ENCODE results near the gene OR10A2. TPM values are rescaled to one million over a fixed set of nuclear protein-coding genes. Genes with fewer than 3 reads are reported as not detected.

Gene OR10A2
- total RNA-seq, 1 donor from 2014 or later, result not detected

DNA sequence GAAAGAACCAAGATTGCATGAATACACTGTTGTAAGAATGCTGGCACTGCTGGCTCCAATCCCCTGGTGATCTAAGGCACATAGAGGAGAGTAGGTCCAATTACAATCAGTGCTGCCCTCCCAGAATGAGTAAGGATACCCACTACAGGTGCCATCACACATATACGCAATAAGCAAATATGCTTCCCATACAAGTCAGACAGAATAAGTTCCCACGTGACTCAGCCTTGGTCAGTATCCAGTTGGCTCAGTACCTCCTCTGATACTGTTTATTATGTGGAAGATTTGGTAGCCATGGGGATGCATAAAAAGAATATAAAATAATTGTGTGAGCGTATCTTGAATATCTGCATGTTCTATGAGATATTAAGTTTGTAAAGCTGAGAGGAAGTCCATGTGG is 49.1 kb downstream of the OR10A2 start:
- Mint-ChIP-seq H3K4me3 (ENCODE audit: low read depth) (no peak overlapping the region), H3K9me3 (ENCODE audit: low read depth) (no peaks in the 10 kb centered on the region), H3K27ac (no peak overlapping the region), H3K27me3 (no peaks in the 10 kb centered on the region), H3K4me1 (ENCODE audit: low read depth) (no peaks in the 10 kb centered on the region), H3K36me3 (ENCODE audit: insufficient read depth) (no peaks in the 10 kb centered on the region)
- TF ChIP-seq, protein P1, sequence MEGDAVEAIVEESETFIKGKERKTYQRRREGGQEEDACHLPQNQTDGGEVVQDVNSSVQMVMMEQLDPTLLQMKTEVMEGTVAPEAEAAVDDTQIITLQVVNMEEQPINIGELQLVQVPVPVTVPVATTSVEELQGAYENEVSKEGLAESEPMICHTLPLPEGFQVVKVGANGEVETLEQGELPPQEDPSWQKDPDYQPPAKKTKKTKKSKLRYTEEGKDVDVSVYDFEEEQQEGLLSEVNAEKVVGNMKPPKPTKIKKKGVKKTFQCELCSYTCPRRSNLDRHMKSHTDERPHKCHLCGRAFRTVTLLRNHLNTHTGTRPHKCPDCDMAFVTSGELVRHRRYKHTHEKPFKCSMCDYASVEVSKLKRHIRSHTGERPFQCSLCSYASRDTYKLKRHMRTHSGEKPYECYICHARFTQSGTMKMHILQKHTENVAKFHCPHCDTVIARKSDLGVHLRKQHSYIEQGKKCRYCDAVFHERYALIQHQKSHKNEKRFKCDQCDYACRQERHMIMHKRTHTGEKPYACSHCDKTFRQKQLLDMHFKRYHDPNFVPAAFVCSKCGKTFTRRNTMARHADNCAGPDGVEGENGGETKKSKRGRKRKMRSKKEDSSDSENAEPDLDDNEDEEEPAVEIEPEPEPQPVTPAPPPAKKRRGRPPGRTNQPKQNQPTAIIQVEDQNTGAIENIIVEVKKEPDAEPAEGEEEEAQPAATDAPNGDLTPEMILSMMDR (IDR thresholded peaks at IDR 0.05; ENCODE audit: unreplicated experiment), result no peak
- no peak for DNase-seq (ENCODE audit: low spot score, unreplicated experiment)

DNA sequence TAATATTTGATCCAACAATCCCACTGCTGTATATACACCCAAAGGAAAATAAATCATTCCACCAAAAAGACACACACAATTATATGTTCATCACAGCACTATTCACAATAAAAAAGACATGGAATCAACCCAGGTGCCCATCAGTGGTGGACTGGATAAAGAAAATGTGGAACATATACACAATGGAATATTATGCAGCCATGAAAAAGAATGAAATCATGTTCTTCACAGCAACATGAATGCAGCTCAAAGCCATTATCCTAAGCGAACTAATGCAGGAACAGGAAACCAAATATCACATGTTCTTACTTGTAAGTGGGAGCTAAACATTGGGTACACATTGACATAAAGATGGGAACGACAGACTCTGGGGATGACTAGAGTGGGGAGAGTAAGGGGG is 56.8 kb downstream of the OR10A2 start:
- no peaks in the 10 kb centered on the region for H3K4me1 Mint-ChIP-seq (ENCODE audit: low read depth)
- DNase-seq (ENCODE audit: low spot score, unreplicated experiment), result no peak
- H3K36me3 Mint-ChIP-seq (ENCODE audit: insufficient read depth), result no peaks in the 10 kb centered on the region
- no peak overlapping the region for H3K4me3 Mint-ChIP-seq (ENCODE audit: low read depth)
- H3K9me3 Mint-ChIP-seq (ENCODE audit: low read depth), result no peaks in the 10 kb centered on the region
- TF ChIP-seq, protein P1 (IDR thresholded peaks at IDR 0.05; ENCODE audit: unreplicated experiment), result no peak
- H3K27me3 Mint-ChIP-seq, result no peaks in the 10 kb centered on the region
- no peak overlapping the region for H3K27ac Mint-ChIP-seq

DNA sequence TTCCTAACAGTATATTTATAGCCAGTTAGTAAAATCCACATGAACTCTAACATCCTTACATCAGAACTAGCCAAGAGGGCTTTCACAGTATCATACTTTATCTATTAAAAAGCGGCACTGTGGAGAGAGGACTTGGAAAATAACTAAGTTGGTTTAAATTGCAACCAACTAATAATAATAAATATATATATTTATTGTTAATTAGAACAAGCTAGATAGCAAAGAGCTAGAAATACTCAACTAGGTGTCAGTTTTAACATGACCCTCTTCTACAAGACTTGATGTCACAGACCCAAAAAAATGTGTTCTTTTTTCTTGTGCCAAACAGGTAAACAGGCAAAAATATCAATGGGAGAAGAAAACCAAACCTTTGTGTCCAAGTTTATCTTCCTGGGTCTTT is 57.8 kb downstream of the OR10A2 start, which contains the start of gene OR2D3:
OR2D3 (plus strand) TSS at position 301 of the 400 bp plus-strand sequence; CDS start at position 301, 0 bp downstream.
- H3K4me3 Mint-ChIP-seq (ENCODE audit: low read depth), result no peak within 1 kb of the TSS
- no peaks in the 10 kb centered on the region for H3K36me3 Mint-ChIP-seq (ENCODE audit: insufficient read depth)
- TF ChIP-seq, protein P1 (IDR thresholded peaks at IDR 0.05; ENCODE audit: unreplicated experiment), result no peak
- no peak within 1 kb of the TSS for H3K27ac Mint-ChIP-seq
- no peaks in the 10 kb centered on the region for H3K9me3 Mint-ChIP-seq (ENCODE audit: low read depth)
- H3K4me1 Mint-ChIP-seq (ENCODE audit: low read depth), result no peaks in the 10 kb centered on the region
- DNase-seq (ENCODE audit: low spot score, unreplicated experiment), result no peak
- no peaks in the 10 kb centered on the region for H3K27me3 Mint-ChIP-seq

Other genes starting within 250 kb of the OR10A2 start
- 54.4 and 59.9 TPM in 2 replicates for gene TPP1, start 243.6 kb upstream of the OR10A2 start, total RNA-seq
- gene DCHS1, start 207.2 kb upstream of the OR10A2 start, total RNA-seq, result 54.7 and 61.4 TPM in 2 replicates
- gene MRPL17, start 179.7 kb upstream of the OR10A2 start, total RNA-seq, result 36.5 and 41.3 TPM in 2 replicates
- 0.48 and 1.0 TPM in 2 replicates for gene OR2AG2, start 91.1 kb upstream of the OR10A2 start, total RNA-seq
- not detected in 2 replicates for gene OR2AG1, start 80.0 kb upstream of the OR10A2 start, total RNA-seq
- 0.13 and 0.24 TPM in 2 replicates for gene OR6A2, start 63.4 kb upstream of the OR10A2 start, total RNA-seq
- not detected in 2 replicates for gene OR10A5, start 17.4 kb upstream of the OR10A2 start, total RNA-seq
- gene OR10A4, start 13.6 kb downstream of the OR10A2 start, total RNA-seq, result not detected in 2 replicates
- gene OR2D2, start 29.4 kb downstream of the OR10A2 start, total RNA-seq, result 0.53 TPM in 1 of 2 replicates, not detected in the other
- not detected in 2 replicates for gene OR2D3, start 57.9 kb downstream of the OR10A2 start, total RNA-seq
- 3.8 and 4.9 TPM in 2 replicates for gene ZNF215, start 63.4 kb downstream of the OR10A2 start, total RNA-seq
- gene ZNF214, start 157.3 kb downstream of the OR10A2 start, total RNA-seq, result 10.8 and 11.4 TPM in 2 replicates
- gene NLRP14, start 157.4 kb downstream of the OR10A2 start, total RNA-seq, result 0.26 and 0.29 TPM in 2 replicates
- gene RBMXL2, start 225.9 kb downstream of the OR10A2 start, total RNA-seq, result 0.14 TPM in 1 of 2 replicates, not detected in the other